ENCODE data around the gene MCCC2.
A peak's percentile ranks its signal among the peaks of the same experiment; 100 is the strongest.

MCCC2 gene

DNA sequence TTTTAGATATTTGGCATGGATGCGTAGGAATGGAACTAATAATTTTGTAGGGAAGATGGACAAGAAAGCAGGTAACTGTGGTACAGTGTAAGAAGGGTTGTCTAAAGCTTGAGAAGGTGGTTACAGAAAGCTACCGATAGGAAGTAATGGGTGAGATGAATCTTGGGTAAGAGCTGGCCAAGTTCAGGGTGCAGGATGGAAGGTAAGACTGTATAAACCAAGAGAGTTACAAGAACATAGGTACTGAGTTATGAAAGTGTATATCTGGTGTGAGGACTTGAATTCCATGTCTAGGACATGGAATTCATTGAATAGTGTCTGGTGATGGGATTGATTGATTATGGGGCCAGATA, 1.4 kb downstream of the MCCC2 start:
- DNase-seq (ENCODE audit: low read depth): no peak
- no peak for TF ChIP-seq CTCF (conservative IDR thresholded peaks at IDR 0.05; ENCODE audit: control insufficient read depth, insufficient read depth, low read depth, low read length)
- H3K4me3 ChIP-seq (ENCODE audit: control insufficient read depth, low read depth, low read length): no peak overlapping the region

DNA sequence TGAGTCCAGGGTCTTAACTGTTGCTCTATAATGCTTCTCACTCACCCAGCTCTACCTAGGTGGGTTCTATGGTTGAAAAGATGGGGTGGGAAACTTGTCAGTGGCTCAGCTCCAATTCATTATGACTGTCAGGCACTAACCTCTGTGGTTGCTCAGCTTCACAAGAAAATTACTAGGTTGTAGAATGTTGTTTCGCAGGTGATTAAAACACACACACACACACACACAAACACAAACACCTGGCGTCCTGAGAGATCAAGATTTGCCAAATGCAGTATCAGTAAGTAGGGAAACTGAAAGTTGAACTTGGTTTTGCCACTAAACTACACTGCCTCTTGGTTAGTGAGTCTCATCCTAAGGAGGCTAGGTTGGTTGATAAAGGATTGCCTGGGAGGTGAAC, 2.8 kb downstream of the MCCC2 start:
- TF ChIP-seq CTCF (conservative IDR thresholded peaks at IDR 0.05; ENCODE audit: control insufficient read depth, insufficient read depth, low read depth, low read length): no peak
- DNase-seq (ENCODE audit: low read depth): no peak

GRCh38 chr5:71591100-71591499, 4.0 kb downstream of the MCCC2 start:
- DNase-seq (ENCODE audit: low read depth): no peak
- no peak overlapping the region for H3K4me3 ChIP-seq (ENCODE audit: control insufficient read depth, low read depth, low read length)
- no peak for TF ChIP-seq CTCF (conservative IDR thresholded peaks at IDR 0.05; ENCODE audit: control insufficient read depth, insufficient read depth, low read depth, low read length)

More for the DNA sequence above, 2.8 kb downstream of the MCCC2 start:
- H3K4me3 ChIP-seq (ENCODE audit: control insufficient read depth, low read depth, low read length): no peak overlapping the region

- TF ChIP-seq CTCF (conservative IDR thresholded peaks at IDR 0.05; ENCODE audit: control insufficient read depth, insufficient read depth, low read depth, low read length): no peak
- H3K4me3 ChIP-seq (ENCODE audit: control insufficient read depth, low read depth, low read length): no peak overlapping the region
- DNase-seq (ENCODE audit: low read depth): no peak
Observed at GRCh38 chr5:71596169-71596568, 9.0 kb downstream of the MCCC2 start.

GRCh38 chr5:71597001-71597400, 9.9 kb downstream of the MCCC2 start:
- TF ChIP-seq CTCF (conservative IDR thresholded peaks at IDR 0.05; ENCODE audit: control insufficient read depth, insufficient read depth, low read depth, low read length): no peak
- H3K4me3 ChIP-seq (ENCODE audit: control insufficient read depth, low read depth, low read length): no peak overlapping the region
- no peak for DNase-seq (ENCODE audit: low read depth)

GRCh38 chr5:71600783-71601182, 13.6 kb downstream of the MCCC2 start:
- TF ChIP-seq CTCF (conservative IDR thresholded peaks at IDR 0.05; ENCODE audit: control insufficient read depth, insufficient read depth, low read depth, low read length): no peak
- no peak overlapping the region for H3K4me3 ChIP-seq (ENCODE audit: control insufficient read depth, low read depth, low read length)
- peak; percentile 6 for DNase-seq (ENCODE audit: low read depth)
